H1 (cell line): ENCODE results near the gene LYPD6B. TPM values are rescaled to one million over a fixed set of nuclear protein-coding genes. Genes with fewer than 3 reads are reported as not detected.

Source experiments
- CTCF ChIA-PET: fragments of 300-600 bp; sonication (Branson Sonifier 250); formaldehyde crosslinking; loops from one replicate; lab custom pipeline; 2021; ENCODE audit not compliant: partially characterized antibody; lab: Charles Lee
- POLR2A ChIA-PET: fragments of 300-600 bp; sonication (Branson Sonifier 250); formaldehyde crosslinking; loops from one replicate; lab custom pipeline; 2021; ENCODE audit warnings: inconsistent platforms; ENCODE audit not compliant: partially characterized antibody; lab: Charles Lee
- DNase-seq, 2 experiments: peaks; one replicate each; pipeline versions ENCODE4 v3.0.0 to v3.0.0-alpha.2; 2010 to 2022; ENCODE audit warnings: low spot score in 2 of 2, low read depth in 1 of 2, mixed read lengths in 1 of 2
- FAIRE-seq: peaks from 2 replicates; lab custom pipeline; 2011; peaks lifted over from hg19 to GRCh38; lab: Jason Lieb, UNC
- H2AFZ ChIP-seq: 2 replicates; pipeline ENCODE4 v1.8.1; 2012; ENCODE audit warnings: low read length, inconsistent platforms
- H2AK5ac ChIP-seq: 2 replicates; pipeline ENCODE4 v1.6.1; 2013; ENCODE audit warnings: low read depth, low read length
- H2BK120ac ChIP-seq: replicated peaks from 2 replicates; pipeline ENCODE3; 2013; ENCODE audit warnings: low read depth, low read length, inconsistent platforms
- H2BK12ac ChIP-seq: 2 replicates; pipeline ENCODE4 v1.6.1; 2013; ENCODE audit warnings: low read depth, low read length
- H2BK15ac ChIP-seq: 2 replicates; pipeline ENCODE4 v1.6.1; 2013; ENCODE audit warnings: low read length
- H2BK20ac ChIP-seq: 2 replicates; pipeline ENCODE4 v1.6.1; 2013; ENCODE audit warnings: low read length
- H2BK5ac ChIP-seq: 2 replicates; pipeline ENCODE4 v1.6.1; 2013; ENCODE audit warnings: low read depth, low read length
- H3K14ac ChIP-seq: 2 replicates; pipeline ENCODE4 v1.6.1; 2013; ENCODE audit warnings: inconsistent platforms; ENCODE audit not compliant: insufficient read length
- H3K18ac ChIP-seq: 2 replicates; pipeline ENCODE4 v1.6.1; 2013; ENCODE audit warnings: low read length; ENCODE audit errors: extremely low read depth
- H3K23ac ChIP-seq: 2 replicates; pipeline ENCODE4 v1.6.1; 2013; ENCODE audit warnings: inconsistent platforms; ENCODE audit not compliant: insufficient read length
- H3K23me2 ChIP-seq: 2 replicates; pipeline ENCODE4 v1.6.1; 2013; ENCODE audit warnings: low read depth, low read length
- H3K27ac ChIP-seq: 2 replicates; pipeline ENCODE4 v1.6.1; 2011; ENCODE audit warnings: low read depth, low read length, inconsistent platforms
- H3K27me3 ChIP-seq, 4 experiments: replicated peaks in 1 of 4; 1 replicate in 1 of 4; 2 replicates in 3 of 4; pipeline versions ENCODE4 v1.6.1 to v1.8.1; 2011 to 2013; ENCODE audit warnings: low read length in 3 of 4, mild to moderate bottlenecking in 3 of 4, inconsistent platforms in 2 of 4, mixed read lengths in 2 of 4, moderate library complexity in 1 of 4; ENCODE audit not compliant: control insufficient read depth in 3 of 4, insufficient read depth in 3 of 4; ENCODE audit errors: extremely low read depth in 1 of 4
- H3K36me3 ChIP-seq, 4 experiments: 2 replicates each; pipeline versions ENCODE4 v1.6.1 to v1.8.1; 2011 to 2013; ENCODE audit warnings: mild to moderate bottlenecking in 4 of 4, low read length in 3 of 4, moderate library complexity in 2 of 4, control low read depth in 1 of 4, inconsistent platforms in 1 of 4; ENCODE audit not compliant: insufficient read depth in 4 of 4, control insufficient read depth in 2 of 4
- H3K4ac ChIP-seq: replicated peaks from 2 replicates; pipeline ENCODE3; 2013; ENCODE audit warnings: low read length, low read depth, mixed read lengths, inconsistent platforms; ENCODE audit not compliant: insufficient read length
- H3K4me1 ChIP-seq, 4 experiments: replicated peaks in 1 of 4; 1 replicate in 1 of 4; 2 replicates in 3 of 4; pipeline versions ENCODE4 v1.6.1 to v1.8.1; 2011 to 2013; ENCODE audit warnings: low read length in 3 of 4, inconsistent platforms in 2 of 4, mixed read lengths in 1 of 4; ENCODE audit not compliant: insufficient read depth in 4 of 4, control insufficient read depth in 3 of 4
- H3K4me2 ChIP-seq, 2 experiments: 2 replicates each; pipeline versions ENCODE4 v1.6.1 to v1.8.1; 2011 to 2013; ENCODE audit warnings: low read depth in 2 of 2, low read length in 2 of 2, control low read depth in 1 of 2, inconsistent platforms in 1 of 2, mild to moderate bottlenecking in 1 of 2; ENCODE audit not compliant: insufficient read depth in 1 of 2
- H3K4me3 ChIP-seq, 4 experiments: fragments of 200-600, 300-600 bp in 1 of 4; sonication (generic), shearing (Covaris generic), sonication (Bioruptor Twin) in 1 of 4; 2 replicates each; pipeline versions ENCODE4 v1.5.1 to v1.8.1; 2011 to 2016; ENCODE audit warnings: low read length in 4 of 4, low read depth in 3 of 4, control low read depth in 2 of 4, inconsistent platforms in 2 of 4, mild to moderate bottlenecking in 2 of 4, mixed read lengths in 1 of 4, moderate library complexity in 1 of 4; ENCODE audit not compliant: insufficient read depth in 2 of 4; ENCODE audit errors: extremely low read depth in 1 of 4
- H3K56ac ChIP-seq: replicated peaks from 2 replicates; pipeline ENCODE3; 2013; ENCODE audit warnings: low read depth, mild to moderate bottlenecking, mixed read lengths, low read length, inconsistent platforms; ENCODE audit not compliant: insufficient read length
- H3K79me1 ChIP-seq: 2 replicates; pipeline ENCODE4 v1.6.1; 2013; ENCODE audit warnings: low read depth, low read length, control low read depth
- H3K79me2 ChIP-seq, 2 experiments: 2 replicates each; pipeline versions ENCODE4 v1.6.1 to v1.8.1; 2012 to 2013; ENCODE audit warnings: low read length in 2 of 2, mild to moderate bottlenecking in 2 of 2, inconsistent platforms in 1 of 2; ENCODE audit not compliant: insufficient read depth in 2 of 2, control insufficient read depth in 1 of 2
- H3K9ac ChIP-seq, 4 experiments: replicated peaks in 1 of 4; 1 replicate in 1 of 4; 2 replicates in 3 of 4; pipeline versions ENCODE4 v1.6.1 to v1.8.1; 2011 to 2013; ENCODE audit warnings: low read depth in 3 of 4, low read length in 3 of 4, control low read depth in 2 of 4, mild to moderate bottlenecking in 2 of 4, moderate library complexity in 2 of 4, inconsistent platforms in 1 of 4; ENCODE audit errors: extremely low read depth in 1 of 4
- H3K9me3 ChIP-seq, 2 experiments: 2 replicates each; pipeline versions ENCODE4 v1.6.1 to v1.8.1; 2012 to 2013; ENCODE audit warnings: mild to moderate bottlenecking in 2 of 2, moderate library complexity in 2 of 2, control low read depth in 1 of 2, inconsistent platforms in 1 of 2, low read depth in 1 of 2, low read length in 1 of 2, mixed read lengths in 1 of 2; ENCODE audit not compliant: insufficient read depth in 2 of 2
- H4K20me1 ChIP-seq, 2 experiments: replicated peaks in 1 of 2; 2 replicates each; pipeline versions ENCODE3 to v1.8.1; 2011 to 2013; ENCODE audit warnings: inconsistent platforms in 2 of 2, low read length in 2 of 2, mild to moderate bottlenecking in 1 of 2; ENCODE audit not compliant: insufficient read depth in 2 of 2, control insufficient read depth in 1 of 2
- H4K5ac ChIP-seq: 2 replicates; pipeline ENCODE4 v1.6.1; 2013; ENCODE audit warnings: low read length, low read depth, mixed read lengths, inconsistent platforms; ENCODE audit not compliant: insufficient read length
- H4K8ac ChIP-seq: 2 replicates; pipeline ENCODE4 v1.8.0; 2013; ENCODE audit warnings: mild to moderate bottlenecking, moderate library complexity, low read length, inconsistent platforms; ENCODE audit not compliant: insufficient read depth; ENCODE audit errors: extremely low read depth
- H4K91ac ChIP-seq: replicated peaks from 2 replicates; pipeline ENCODE3; 2013; ENCODE audit warnings: low read length, mixed read lengths, inconsistent platforms; ENCODE audit not compliant: insufficient read length
- CEBPB ChIP-seq: IDR thresholded peaks from 2 replicates; pipeline ENCODE4 v1.6.1; 2012; ENCODE audit warnings: low read depth, low read length
- WGBS, 2 experiments: shearing (Covaris generic) in 1 of 2; methylation state at CpG; one replicate each; pipeline versions ENCODE4 v1.1.6 to v1.1.7; 2013 to 2015; ENCODE audit warnings: low lambda C conversion rate in 2 of 2, mixed read lengths in 2 of 2, inconsistent platforms in 1 of 2, low coverage in 1 of 2, missing lambda C conversion rate in 1 of 2; ENCODE audit not compliant: insufficient replicate concordance in 2 of 2, insufficient coverage in 1 of 2, insufficient read length in 1 of 2; ENCODE audit errors: extremely low coverage in 1 of 2, missing lambda C conversion rate in 1 of 2; 5-methylcytosine and 5-hydroxymethylcytosine counted together
- polyA plus RNA-seq, 7 experiments: library from polyadenylated mRNA; depleted of rRNA in 3 of 7; stranded (reverse) in 5 of 7; unstranded in 2 of 7; fragments of >200 nt in 5 of 7; fragments of 200-250 nt in 2 of 7; gene quantifications; 1 replicate in 5 of 7; 2 replicates in 1 of 7; 4 replicates in 1 of 7; pipeline versions ENCODE4 v1.2.1 to v1.2.3, GENCODE V29; 2011 to 2013; ENCODE audit warnings: missing spikeins in 2 of 7, mixed read lengths in 2 of 7
- total RNA-seq: library from RNA; stranded (reverse); fragmentation: NEBNext Ultra II Directional; extraction: Animal tissue kit (Norgen Biotek cat#: 25700); gene quantifications from 2 replicates; pipeline ENCODE4 v1.2.1, GENCODE V29; 2021
- TF ChIP-seq, protein P1 (sequence below): IDR thresholded peaks from 2 replicates; pipeline ENCODE4 v1.6.1; 2012; ENCODE audit warnings: inconsistent platforms

The LYPD6B gene
- total and polyA plus RNA-seq, 2 of the 8 experiments (the other 6 are each of a cell fraction or from before 2014, with no cell fraction given): 2.2 to 3.5 TPM

DNA sequence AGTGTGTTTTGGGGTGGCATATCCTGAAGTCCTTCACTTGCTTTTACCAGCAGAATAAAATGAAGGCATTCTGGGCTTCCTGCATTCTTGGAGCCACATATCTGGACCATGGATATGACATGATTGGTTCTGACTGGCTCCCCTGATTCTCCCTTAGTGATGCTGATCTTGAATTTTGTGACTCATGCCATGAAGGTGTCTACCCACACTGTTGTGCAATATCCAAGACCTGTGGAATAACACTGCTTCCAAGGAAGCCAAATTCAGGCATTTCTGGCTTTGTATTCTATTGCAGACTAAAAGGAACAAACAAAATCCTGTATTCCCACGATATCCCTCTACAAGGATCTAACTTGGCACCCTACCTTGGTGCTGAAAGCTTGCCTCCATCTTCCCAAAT, 125.8 kb downstream of the LYPD6B start:
- H2BK20ac ChIP-seq: no peak overlapping the region
- H3K36me3 ChIP-seq: no peaks in the 10 kb centered on the region
- H3K9me3 ChIP-seq: no peaks in the 10 kb centered on the region
- no peak overlapping the region for H3K56ac ChIP-seq
- H3K4me3 ChIP-seq: no peak overlapping the region
- H3K79me2 ChIP-seq: no peaks in the 10 kb centered on the region
- H3K18ac ChIP-seq: no peak overlapping the region
- H2BK15ac ChIP-seq: no peak overlapping the region
- peaks cover 0 to 13% (median 1%) of the 10 kb centered on the region in 4 experiments; a peak in 2 of 7 replicates for H3K4me1 ChIP-seq
- 80% methylated on average over 1 of the region's 1 CpG; no CpG with 5 or more reads in 1 of the 2 experiments for WGBS, 2 experiments
- no peaks in the 10 kb centered on the region for H3K27me3 ChIP-seq
- H2BK5ac ChIP-seq: no peak overlapping the region
- H3K79me1 ChIP-seq: no peaks in the 10 kb centered on the region
- H2BK12ac ChIP-seq: no peak overlapping the region
- H3K14ac ChIP-seq: no peak overlapping the region
- H2AK5ac ChIP-seq: no peak overlapping the region
- H2AFZ ChIP-seq: no peak overlapping the region
- no peak overlapping the region for H3K4ac ChIP-seq
- H2BK120ac ChIP-seq: no peak overlapping the region
- peak; percentile 23; the same call in 1 of the 2 replicates for TF ChIP-seq CEBPB
- TF ChIP-seq, protein P1, sequence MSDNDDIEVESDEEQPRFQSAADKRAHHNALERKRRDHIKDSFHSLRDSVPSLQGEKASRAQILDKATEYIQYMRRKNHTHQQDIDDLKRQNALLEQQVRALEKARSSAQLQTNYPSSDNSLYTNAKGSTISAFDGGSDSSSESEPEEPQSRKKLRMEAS: no peak
- H3K4me2 ChIP-seq: no peak overlapping the region
- H3K23me2 ChIP-seq: no peaks in the 10 kb centered on the region
- CTCF ChIA-PET: interaction anchor here (0.7 to 1.6 kb wide), 4 partner anchors 13 to 173 kb away, joined by 3 read pairs; no protein-coding TSS in a partner anchor
- no peak overlapping the region for H4K91ac ChIP-seq
- no peak overlapping the region for H3K27ac ChIP-seq
- no peak overlapping the region for H3K9ac ChIP-seq
- H3K23ac ChIP-seq: no peak overlapping the region
- DNase-seq: no peak
- no peak for FAIRE-seq
- POLR2A ChIA-PET: no interaction called here
- H4K5ac ChIP-seq: no peak overlapping the region
- no peak overlapping the region for H4K8ac ChIP-seq
- H4K20me1 ChIP-seq: no peaks in the 10 kb centered on the region
